Measurements from ENCODE around the gene LYRM4. TPM values are rescaled to one million over a fixed set of nuclear protein-coding genes. Genes with fewer than 3 reads are reported as not detected.

Gene LYRM4
- total RNA-seq, 1 experiment from 2014 or later: 44.3 TPM

DNA sequence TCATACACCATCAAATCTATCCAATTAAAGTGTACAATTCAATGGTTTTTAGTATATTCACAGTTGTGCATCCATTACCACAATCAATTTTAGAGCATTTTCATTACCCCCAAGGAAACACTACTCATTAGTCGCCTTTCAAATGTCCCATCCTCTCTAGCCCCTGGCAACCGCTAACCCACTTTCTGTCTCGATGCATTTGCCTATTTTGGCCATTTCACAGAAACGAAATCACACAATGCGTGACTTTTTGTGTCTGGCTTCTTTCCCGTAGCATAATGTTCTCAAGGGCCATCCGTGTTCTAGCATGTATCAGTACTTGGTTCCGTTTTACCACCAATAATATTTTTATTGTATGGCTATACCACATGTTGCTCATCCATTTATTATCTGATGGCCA is 123.9 kb downstream of the LYRM4 start:
- Histone ChIP-seq H3K27ac (ENCODE audit: insufficient read length, low read depth, low read length) (no peak overlapping the region), H3K23ac (ENCODE audit: insufficient read length, low read depth, low read length) (no peak overlapping the region), H3K79me1 (ENCODE audit: insufficient read depth, low read depth, low read length, poor library complexity, severe bottlenecking) (no peaks in the 10 kb centered on the region), H4K20me1 (ENCODE audit: control insufficient read depth, insufficient read depth, insufficient read length) (no peaks in the 10 kb centered on the region), H4K8ac (replicated peaks; ENCODE audit: insufficient read length, low read depth, low read length) (no peak overlapping the region), H3K9me3 (ENCODE audit: control insufficient read depth, low read depth, low read length) (no peaks in the 10 kb centered on the region), H2BK20ac (ENCODE audit: low read depth, low read length, poor library complexity, severe bottlenecking) (no peak overlapping the region), H4K91ac (ENCODE audit: insufficient read length, low read depth, low read length) (no peak overlapping the region), H3K56ac (ENCODE audit: insufficient read length, low read depth, low read length) (no peak overlapping the region), H2BK120ac (ENCODE audit: low read depth, low read length, poor library complexity, severe bottlenecking) (no peak overlapping the region), H2BK5ac (ENCODE audit: insufficient read length, low read length) (no peak overlapping the region), H3K4me1 (ENCODE audit: insufficient read depth, low read length) (peaks cover 10% of the 10 kb centered on the region; the same call in 1 of the 2 replicates), H3K4ac (ENCODE audit: low read depth, low read length) (no peak overlapping the region), H3K9ac (ENCODE audit: extremely low read depth, insufficient read length, low read length) (no peak overlapping the region), H3K18ac (ENCODE audit: insufficient read length, low read depth, low read length) (no peak overlapping the region), H2BK15ac (ENCODE audit: low read depth, low read length) (no peak overlapping the region), H2BK12ac (ENCODE audit: insufficient read length, low read depth, low read length) (no peak overlapping the region), H3T11ph (ENCODE audit: low read length) (no peak overlapping the region), H3K14ac (ENCODE audit: insufficient read depth, low read length) (no peak overlapping the region), H3K79me2 (ENCODE audit: insufficient read depth, low read length) (no peaks in the 10 kb centered on the region), H3K4me2 (ENCODE audit: insufficient read depth, insufficient read length, low read length) (no peak overlapping the region), H2AK5ac (ENCODE audit: insufficient read length, low read length) (no peak overlapping the region), H3K27me3 (ENCODE audit: insufficient read depth, low read length) (no peaks in the 10 kb centered on the region), H4K5ac (ENCODE audit: insufficient read length, low read depth, low read length) (no peak overlapping the region), H2AFZ (ENCODE audit: low read length) (no peak overlapping the region), H3K23me2 (ENCODE audit: insufficient read length, low read depth, low read length, poor library complexity, severe bottlenecking) (no peaks in the 10 kb centered on the region)
- Mint-ChIP-seq H3K9me3 (no peaks in the 10 kb centered on the region), H3K27ac (no peak overlapping the region), H3K27me3 (ENCODE audit: low read depth) (peaks cover 3% of the 10 kb centered on the region), H3K36me3 (ENCODE audit: insufficient read depth in 1 of 3, low read depth in 3 of 3) (no peaks in the 10 kb centered on the region), H3K4me1 (peaks cover 33 to 38% of the 10 kb centered on the region in 2 experiments), H3K4me3 (no peak overlapping the region)
- TF ChIP-seq, protein P1, sequence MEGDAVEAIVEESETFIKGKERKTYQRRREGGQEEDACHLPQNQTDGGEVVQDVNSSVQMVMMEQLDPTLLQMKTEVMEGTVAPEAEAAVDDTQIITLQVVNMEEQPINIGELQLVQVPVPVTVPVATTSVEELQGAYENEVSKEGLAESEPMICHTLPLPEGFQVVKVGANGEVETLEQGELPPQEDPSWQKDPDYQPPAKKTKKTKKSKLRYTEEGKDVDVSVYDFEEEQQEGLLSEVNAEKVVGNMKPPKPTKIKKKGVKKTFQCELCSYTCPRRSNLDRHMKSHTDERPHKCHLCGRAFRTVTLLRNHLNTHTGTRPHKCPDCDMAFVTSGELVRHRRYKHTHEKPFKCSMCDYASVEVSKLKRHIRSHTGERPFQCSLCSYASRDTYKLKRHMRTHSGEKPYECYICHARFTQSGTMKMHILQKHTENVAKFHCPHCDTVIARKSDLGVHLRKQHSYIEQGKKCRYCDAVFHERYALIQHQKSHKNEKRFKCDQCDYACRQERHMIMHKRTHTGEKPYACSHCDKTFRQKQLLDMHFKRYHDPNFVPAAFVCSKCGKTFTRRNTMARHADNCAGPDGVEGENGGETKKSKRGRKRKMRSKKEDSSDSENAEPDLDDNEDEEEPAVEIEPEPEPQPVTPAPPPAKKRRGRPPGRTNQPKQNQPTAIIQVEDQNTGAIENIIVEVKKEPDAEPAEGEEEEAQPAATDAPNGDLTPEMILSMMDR (conservative IDR thresholded peaks at IDR 0.05): no peak
- no CpG with 5 or more reads among the region's 8 CpGs for WGBS (ENCODE audit: extremely low coverage, insufficient read length, low lambda C conversion rate)
- no peak for DNase-seq

All from H9 (cell line).